ENCODE measurements around the gene DBT.

DNA sequence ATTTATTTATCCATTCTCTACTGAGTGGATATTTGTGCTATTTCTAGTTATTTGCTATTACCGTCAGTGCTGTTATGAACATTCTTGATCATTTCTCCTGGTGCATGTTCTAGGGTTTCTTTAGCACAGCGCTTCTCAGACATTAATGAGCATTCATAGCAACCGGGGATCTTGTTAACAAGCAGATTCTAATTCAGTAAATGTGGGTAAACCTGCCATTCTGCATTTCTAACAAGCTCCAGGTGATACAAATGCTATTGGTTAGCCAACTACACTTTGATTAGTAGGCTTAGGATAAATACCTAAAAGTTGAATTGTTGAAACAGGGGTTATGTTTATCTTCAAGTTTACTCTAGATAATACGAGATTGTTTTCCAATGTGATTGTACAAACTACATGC is 3.3 kb upstream of the DBT start:
- TF ChIP-seq GATA2 (IDR thresholded peaks at IDR 0.05; ENCODE audit: low read depth, low read length) = no peak
- TF ChIP-seq GATA3 (IDR thresholded peaks at IDR 0.05; ENCODE audit: low read depth, low read length) = no peak

All from SH-SY5Y (cell line).